H7 (cell line): ENCODE results near the gene AGRP. TPM values are rescaled to one million over a fixed set of nuclear protein-coding genes. Genes with fewer than 3 reads are reported as not detected.

Experiments used
- DNase-seq: peaks from one replicate; pipeline ENCODE4 v3.0.0; 2012
- H3K27me3 ChIP-seq: 2 replicates; pipeline ENCODE4 v1.6.0; 2011; ENCODE audit warnings: mild to moderate bottlenecking, low read length; ENCODE audit not compliant: control insufficient read depth, insufficient read depth
- H3K36me3 ChIP-seq: replicated peaks from 2 replicates; pipeline ENCODE4 v1.5.1; 2011; ENCODE audit warnings: low read length; ENCODE audit not compliant: control insufficient read depth, insufficient read depth
- H3K4me3 ChIP-seq: 2 replicates; pipeline ENCODE4 v1.5.1; 2011; ENCODE audit warnings: low read depth, mild to moderate bottlenecking, control low read depth, low read length, moderate library complexity; ENCODE audit not compliant: insufficient read depth
- total RNA-seq: library from RNA; depleted of rRNA; stranded (reverse); fragments of >200 nt; shearing (Covaris generic); gene quantifications from 2 replicates; pipeline ENCODE4 v1.2.3, GENCODE V29; 2014

AGRP gene
- total RNA-seq, 1 experiment from 2014 or later: 1.1 TPM

DNA sequence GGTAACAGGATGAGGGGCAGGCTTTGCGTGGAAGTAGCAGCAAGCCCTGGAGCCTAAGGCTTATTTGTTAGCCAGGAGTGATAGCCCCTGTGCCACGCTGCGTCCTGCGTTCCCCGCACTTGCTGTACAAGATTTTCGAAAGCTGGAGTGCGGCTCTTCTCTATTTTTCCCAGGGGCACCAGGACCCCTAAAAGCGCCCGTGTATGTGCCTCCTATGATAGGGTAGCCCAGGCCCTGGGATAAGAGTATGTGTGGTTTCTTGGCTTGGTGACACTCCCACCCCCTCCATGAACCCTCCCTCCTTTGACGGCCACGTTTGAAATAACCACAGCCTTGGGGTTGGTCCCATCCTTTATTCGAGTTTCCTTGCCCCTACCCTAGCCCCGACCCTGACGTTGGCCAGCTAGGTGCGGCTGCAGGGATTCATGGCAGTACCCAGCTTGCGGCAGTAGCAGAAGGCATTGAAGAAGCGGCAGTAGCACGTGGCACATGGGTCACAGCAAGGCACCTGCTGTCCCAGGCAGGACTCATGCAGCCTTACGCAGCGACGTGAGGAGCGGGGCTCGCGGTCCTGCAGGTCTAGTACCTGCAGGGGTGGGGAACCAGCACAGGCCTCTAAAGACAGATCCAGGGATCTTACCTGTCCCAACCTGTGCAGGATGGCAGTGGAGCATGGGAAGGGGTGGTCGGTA lies 968 bp downstream of the AGRP start:
- DNase-seq: no peak
- Histone ChIP-seq H3K27me3 (peaks cover 11% of the 10 kb centered on the region), H3K36me3 (no peaks in the 10 kb centered on the region), H3K4me3 (no peak overlapping the region)

DNA sequence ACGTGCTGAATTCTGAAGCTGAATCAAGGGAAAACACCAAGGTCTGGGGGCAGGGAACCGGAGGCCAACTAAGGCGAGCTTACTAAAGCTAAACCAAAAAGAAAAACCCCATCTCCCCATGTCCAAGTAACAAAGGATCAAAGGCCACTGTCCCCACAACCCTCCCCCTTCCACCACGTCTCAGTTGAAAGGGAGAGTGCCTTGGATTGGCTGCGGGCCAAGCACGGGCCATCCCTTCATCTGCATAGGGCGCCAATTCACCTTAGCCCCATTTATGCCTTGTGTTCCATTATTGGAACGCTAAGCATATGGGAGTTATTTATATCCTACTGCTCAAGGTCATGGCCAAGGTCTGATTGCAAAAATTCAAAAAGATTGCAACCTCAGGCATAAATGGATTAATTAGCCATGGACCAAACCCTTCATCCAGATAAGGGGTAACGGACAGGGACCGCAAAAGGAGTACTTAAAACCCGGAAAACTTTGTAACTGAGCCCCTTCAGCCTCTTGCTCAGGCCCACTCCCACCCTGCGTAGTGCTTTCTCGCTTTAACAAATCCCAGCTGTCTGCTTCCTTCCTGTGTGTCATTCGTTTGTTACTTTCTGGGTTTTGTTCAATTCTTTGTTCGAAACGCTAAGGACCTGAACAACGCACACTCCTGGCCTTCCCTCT lies 1.6 kb downstream of the AGRP start:
- Histone ChIP-seq H3K27me3 (peaks cover 5% of the 10 kb centered on the region), H3K36me3 (no peaks in the 10 kb centered on the region), H3K4me3 (peak overlapping the region; percentile 46)
- peak; percentile 37 for DNase-seq

DNA sequence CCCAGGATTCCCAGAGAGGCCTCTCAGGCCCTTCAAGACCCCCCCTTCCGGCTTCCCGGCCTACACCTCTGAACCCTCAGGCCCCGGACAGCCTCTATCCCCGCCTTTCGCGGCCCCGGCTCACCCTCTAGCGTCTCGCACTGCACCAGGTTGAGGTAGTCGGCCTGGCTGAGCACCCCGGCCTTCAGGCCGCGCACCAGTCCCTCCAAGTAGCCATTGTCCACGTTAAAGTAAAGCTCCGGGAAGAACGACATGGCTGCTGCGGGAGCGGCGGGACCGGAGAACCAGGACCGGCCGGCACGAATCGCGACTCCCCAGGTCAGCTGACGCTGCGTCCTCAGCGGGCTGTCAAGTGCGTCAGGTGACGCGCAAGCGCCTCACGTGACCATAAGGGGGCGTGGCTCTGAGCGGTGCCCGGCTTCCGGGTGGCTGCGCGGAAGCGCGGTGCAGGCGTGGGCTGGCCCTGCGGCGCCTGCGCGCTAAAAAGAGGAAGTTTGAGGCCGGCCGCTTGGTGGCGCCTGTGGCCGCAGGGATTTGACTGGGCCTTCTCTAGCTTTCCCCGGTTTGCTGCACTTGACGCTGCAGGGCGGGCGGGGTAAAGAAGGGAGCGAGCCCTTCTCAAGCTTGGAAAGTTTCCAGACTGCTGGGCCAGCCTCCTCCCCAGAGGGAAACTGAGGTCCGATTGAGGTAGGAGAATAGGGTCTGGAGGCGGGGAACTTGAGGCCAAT lies 2.4 kb downstream of the AGRP start, which contains the start of gene ATP6V0D1:
ATP6V0D1 (minus strand) TSS at position 325 of the 728 bp plus-strand sequence; CDS start at position 254, 71 bp downstream.
- DNase-seq: peak; percentile 98
- Histone ChIP-seq H3K27me3 (no peaks in the 10 kb centered on the region; the same call in 1 of the 2 replicates), H3K36me3 (no peaks in the 10 kb centered on the region), H3K4me3 (peak within 1 kb of the TSS; percentile 84)

DNA sequence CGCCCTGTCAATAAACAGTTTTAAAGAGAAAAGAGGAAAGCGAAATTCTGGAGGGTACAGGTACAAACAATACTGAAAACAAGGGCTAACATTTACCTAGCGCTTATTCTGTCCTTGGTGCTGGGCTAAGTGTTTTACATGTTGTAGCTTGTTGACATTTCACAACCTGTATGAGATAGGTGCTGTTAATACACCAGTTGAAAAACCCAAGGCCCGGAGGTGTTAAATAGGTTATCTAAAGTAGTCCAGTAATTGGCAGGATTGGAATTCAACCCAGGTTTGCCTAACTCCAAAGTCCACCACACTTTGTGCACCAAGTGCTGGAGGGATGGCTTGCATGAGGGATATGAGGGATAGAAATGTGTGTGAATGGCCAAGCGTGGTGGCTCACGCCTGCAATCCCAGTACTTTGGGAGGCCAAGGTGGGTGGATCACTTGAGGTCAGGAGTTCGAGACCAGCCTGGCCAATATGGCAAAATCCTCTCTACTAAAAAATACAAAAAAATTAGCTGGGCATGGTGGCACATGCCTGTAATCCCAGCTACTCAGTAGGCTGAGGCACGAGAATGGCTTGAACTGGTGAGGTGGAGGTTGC lies 5.3 kb downstream of the AGRP start:
- Histone ChIP-seq H3K27me3 (no peaks in the 10 kb centered on the region; the same call in 1 of the 2 replicates), H3K36me3 (no peaks in the 10 kb centered on the region), H3K4me3 (no peak overlapping the region)
- DNase-seq: no peak

DNA sequence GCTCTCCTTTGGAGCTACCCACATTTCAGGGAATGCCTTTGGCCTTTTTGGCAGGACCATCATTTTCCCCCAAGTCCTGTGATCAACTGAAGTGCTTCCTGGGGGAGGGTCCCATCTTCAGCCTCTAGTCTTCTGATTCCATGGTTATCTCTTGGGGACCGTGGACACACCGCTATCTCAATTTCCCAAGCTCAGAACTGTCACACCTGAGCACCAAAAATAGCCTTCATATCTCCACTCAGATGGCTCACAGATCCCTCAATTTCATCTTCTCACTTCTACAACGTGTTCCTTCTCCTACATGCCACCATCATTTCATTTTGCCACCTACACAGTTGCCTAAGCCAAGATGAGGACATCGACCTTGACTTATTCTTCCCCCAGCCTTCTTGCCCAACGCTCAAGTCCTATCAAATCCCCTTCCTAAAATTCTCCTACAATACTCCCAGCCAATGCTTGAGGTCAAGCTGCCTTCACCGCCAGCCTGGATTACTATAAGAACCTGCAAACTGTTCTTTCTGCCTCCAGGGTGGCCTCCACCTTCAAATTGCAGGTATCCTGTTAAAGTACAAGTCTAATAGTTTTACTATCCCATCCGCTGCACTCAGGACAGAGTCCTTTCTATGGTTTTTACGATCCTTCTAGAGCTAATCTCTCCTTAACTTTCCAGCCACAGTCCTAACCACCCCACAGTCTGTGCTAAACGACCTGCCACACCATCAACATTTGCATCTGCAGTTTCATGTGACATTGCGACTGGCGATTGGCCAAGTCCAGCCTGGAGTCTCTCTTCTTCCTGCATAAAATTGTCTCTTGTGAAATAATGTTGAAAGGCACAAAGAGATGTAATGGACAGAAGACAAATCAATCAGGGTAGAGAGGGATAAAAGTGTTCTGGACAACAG lies 8.5 kb downstream of the AGRP start:
- no peak for DNase-seq
- Histone ChIP-seq H3K4me3 (no peak overlapping the region), H3K27me3 (no peaks in the 10 kb centered on the region), H3K36me3 (no peaks in the 10 kb centered on the region)

DNA sequence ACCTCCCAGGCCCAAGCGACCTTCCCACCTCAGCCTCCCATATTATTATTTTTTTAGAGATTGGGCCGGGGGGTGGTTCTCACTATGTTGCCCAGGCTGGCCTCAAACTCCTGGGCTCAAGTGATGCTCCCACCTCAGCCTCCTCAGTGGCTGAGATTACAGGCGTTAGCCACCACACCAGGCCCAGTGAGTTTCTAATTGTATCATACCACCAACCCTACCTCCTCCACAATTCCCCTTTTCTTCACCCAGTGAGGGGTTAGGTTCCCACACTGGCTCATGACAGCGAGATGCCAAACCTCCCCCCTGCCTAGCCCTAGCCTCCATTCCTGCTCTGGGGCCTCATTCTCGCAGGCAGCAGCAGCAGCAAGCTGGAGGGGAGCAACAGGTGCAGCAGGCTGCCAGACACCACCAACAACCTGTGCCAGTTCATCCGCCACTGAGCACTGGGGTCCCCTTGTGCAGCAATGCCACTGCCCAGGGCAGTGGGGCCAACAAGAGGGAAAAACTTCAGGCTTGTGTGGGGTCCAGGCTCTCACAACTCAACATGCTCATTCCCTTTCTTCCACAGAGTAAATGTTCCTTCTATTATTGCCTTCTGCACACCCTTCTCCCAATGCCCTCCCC lies 11.5 kb downstream of the AGRP start:
- no peaks in the 10 kb centered on the region for H3K36me3 ChIP-seq
- DNase-seq: no peak
- H3K27me3 ChIP-seq: no peaks in the 10 kb centered on the region
- H3K4me3 ChIP-seq: no peak overlapping the region

DNA sequence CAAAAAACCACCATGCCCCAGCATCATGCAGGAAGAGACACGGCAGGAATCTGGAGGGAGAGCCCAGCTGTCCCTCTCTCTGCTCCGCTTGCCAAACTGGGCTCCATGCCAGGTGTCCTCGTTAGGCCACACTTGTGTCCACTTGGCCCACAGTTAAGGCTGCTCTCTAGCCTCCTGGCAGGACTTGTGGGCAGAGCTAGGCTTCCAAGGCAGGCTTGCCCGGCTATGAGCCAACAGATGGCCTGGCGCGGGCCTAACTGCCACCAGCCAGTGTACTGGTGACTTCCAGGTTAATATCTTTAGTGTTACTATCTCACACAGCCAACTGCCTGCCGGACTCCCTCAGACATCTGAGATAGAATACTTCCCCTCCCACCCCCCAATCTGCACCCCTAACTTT lies 13.0 kb downstream of the AGRP start:
- Histone ChIP-seq H3K36me3 (no peaks in the 10 kb centered on the region), H3K27me3 (no peaks in the 10 kb centered on the region), H3K4me3 (no peak overlapping the region)
- no peak for DNase-seq

DNA sequence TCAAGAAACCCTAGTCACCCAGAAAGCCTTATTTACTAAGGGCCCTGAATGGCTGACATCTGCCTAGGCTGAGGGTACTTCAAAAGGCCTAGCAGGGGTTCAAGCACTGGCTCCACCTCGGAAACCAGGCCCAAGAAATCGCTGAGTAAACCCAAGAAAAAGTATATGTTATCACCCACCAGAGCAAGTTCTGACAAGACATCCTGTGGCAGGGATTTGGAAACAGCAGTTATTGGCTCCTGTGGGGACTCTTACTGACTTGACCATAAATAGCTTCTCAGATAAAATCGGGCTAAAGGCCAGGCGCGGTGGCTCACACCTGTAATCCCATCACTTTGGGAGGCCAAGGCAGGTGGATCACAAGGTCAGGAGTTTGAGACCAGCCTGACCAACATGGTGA lies 14.6 kb downstream of the AGRP start:
- DNase-seq: no peak
- Histone ChIP-seq H3K36me3 (no peaks in the 10 kb centered on the region), H3K27me3 (no peaks in the 10 kb centered on the region), H3K4me3 (no peak overlapping the region)

DNA sequence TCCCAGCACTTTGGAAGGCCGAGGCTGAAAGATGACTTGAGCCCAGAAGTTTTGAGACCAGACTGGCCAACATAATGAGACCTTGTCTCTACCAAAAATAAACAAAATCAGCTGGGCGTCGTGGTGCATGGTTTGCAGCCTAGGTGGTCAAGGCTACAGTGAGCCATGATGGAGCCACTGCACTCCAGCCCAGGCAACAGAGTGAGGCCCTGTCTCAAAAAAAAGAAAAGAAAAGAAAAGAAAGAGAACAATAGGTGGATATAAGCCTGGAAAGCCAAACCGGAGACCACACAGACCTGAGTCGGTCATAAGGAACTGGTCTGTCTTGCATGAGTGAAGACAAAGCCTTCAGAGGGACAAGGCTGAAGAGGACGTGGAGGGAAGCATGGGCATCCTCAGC lies 16.8 kb downstream of the AGRP start:
- no peaks in the 10 kb centered on the region for H3K27me3 ChIP-seq
- no peak for DNase-seq
- no peak overlapping the region for H3K4me3 ChIP-seq
- no peaks in the 10 kb centered on the region for H3K36me3 ChIP-seq

DNA sequence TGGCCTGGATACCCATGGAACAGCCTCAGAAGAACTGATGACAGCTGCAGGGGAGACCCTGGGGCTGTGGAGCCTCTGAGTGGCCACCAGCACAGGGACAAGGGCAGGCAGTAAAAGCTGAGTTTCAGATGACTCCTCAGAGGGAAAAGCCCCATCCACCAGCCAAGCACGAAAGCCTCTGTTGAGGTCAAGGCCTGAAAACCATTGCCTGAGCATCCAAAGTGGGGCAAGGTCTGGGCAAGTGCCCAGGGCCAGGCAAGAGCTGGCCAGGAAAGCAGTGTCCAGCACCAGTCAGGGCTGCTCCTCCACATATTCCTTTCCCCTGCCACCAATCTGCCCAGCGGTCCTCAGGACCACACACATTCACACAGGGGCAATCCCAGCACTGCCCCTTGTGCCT lies 18.8 kb downstream of the AGRP start:
- no peak overlapping the region for H3K4me3 ChIP-seq
- H3K27me3 ChIP-seq: no peaks in the 10 kb centered on the region
- no peaks in the 10 kb centered on the region for H3K36me3 ChIP-seq
- DNase-seq: no peak

DNA sequence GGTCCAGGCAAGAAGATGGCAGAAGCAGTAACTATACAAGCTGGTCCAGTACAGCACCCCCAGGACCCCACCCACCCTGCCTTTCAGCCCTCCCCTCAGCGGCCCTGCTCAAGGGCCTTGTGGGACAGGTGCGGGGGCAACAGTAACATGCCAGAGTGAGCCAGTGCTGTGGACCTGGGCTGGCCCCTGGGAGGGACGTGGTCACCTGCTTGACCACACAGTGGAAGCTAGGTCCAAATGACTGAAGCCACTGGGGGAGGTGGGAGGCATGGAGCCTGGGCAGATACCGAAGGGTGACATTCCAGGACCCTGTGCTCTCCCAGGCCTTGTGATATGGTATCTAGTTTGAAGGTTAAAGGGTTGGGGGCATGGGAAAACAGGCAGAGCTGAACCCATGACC lies 19.7 kb downstream of the AGRP start:
- Histone ChIP-seq H3K4me3 (no peak overlapping the region), H3K36me3 (no peaks in the 10 kb centered on the region), H3K27me3 (no peaks in the 10 kb centered on the region)
- peak; percentile 31 for DNase-seq

DNA sequence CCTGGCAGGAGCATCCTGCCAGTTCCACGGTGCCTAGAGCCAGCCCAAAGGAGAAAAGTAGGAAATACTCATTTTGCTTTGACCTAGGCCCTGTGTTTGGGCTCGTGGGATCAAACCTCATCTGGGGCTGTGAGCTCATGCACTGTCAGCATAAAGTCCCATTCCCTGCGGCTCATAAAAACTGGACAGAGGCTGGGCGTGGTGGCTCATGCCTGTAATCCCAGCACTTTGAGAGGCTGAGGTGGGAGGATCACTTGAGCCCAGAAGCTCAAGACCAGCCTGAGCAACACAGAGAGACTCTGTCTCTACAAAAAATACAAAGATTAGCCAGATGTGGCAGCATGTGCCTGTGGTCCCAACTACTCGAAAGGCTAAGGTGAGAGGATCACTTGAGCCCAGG lies 20.3 kb downstream of the AGRP start:
- no peaks in the 10 kb centered on the region for H3K27me3 ChIP-seq
- H3K36me3 ChIP-seq: no peaks in the 10 kb centered on the region
- DNase-seq: no peak
- no peak overlapping the region for H3K4me3 ChIP-seq

DNA sequence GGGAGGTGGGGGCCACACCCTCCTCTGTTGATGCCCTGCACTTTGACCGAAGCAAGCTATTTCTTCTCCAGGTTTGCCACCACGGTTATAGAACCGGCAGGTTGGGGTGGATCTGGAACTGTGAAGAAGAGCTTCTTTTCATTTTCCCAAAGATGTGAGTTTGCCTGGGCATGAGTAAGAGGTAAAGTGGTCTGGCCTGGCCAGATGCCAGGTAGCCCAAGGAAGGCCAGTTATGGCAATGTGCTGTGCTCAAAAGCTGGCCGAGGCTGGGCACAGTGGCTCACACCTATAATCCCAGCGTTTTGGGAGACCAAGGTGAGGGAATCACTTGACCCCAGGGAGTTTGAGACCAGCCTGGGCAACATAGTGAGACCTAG lies 21.1 kb downstream of the AGRP start:
- no peak for DNase-seq
- Histone ChIP-seq H3K27me3 (no peaks in the 10 kb centered on the region), H3K36me3 (no peaks in the 10 kb centered on the region), H3K4me3 (no peak overlapping the region)
